Prostate gland (tissue), 2 donors: ENCODE results near the gene DECR2. TPM values are rescaled to one million over a fixed set of nuclear protein-coding genes. Genes with fewer than 3 reads are reported as not detected.

Experiments used
- small RNA-seq, 2 donors: library from RNA; depleted of rRNA; stranded (forward); fragments of <200 nt; gene quantifications; one replicate each; pipeline ENCODE3, GENCODE V24; 2016
- total RNA-seq, 2 donors: library from RNA; depleted of rRNA; stranded (reverse); fragments of >200 nt; gene quantifications; one replicate each; pipeline ENCODE4 v1.1.0, GENCODE V29; 2016

Gene DECR2
- total RNA-seq, 2 donors from 2014 or later: 23.7 to 38.5 TPM

Small RNAs within 50 kb of the gene (small RNA-seq; reads per million reads assigned to genes)
- gene RF00019: 0 reads per million in 2 donors

Other genes with a start within 250 kb of the DECR2 start
- not detected for gene HBZ, start 249.2 kb upstream of the DECR2 start, total RNA-seq
- gene HBM, start 235.9 kb upstream of the DECR2 start, total RNA-seq: not detected
- gene HBA2, start 229.0 kb upstream of the DECR2 start, total RNA-seq: 10 to 100 TPM in 1 of 2 donors, 1 to 10 TPM in 1; 7.4 to 15.5 TPM
- 10 to 100 TPM in 1 of 2 donors, not detected in 1; 43.4 TPM for gene HBA1, start 225.2 kb upstream of the DECR2 start, total RNA-seq
- gene HBQ1, start 221.4 kb upstream of the DECR2 start, total RNA-seq: not detected
- gene LUC7L, start 172.4 kb upstream of the DECR2 start, total RNA-seq: 100 to 1,000 TPM in 1 of 2 donors, 10 to 100 TPM in 1; 55.1 to 108 TPM
- 100 to 1,000 TPM in 1 of 2 donors, 10 to 100 TPM in 1; 83.8 to 114 TPM for gene FAM234A, start 167.1 kb upstream of the DECR2 start, total RNA-seq
- gene RGS11, start 125.9 kb upstream of the DECR2 start, total RNA-seq: 1 to 10 TPM; 2.3 to 5.9 TPM
- gene ARHGDIG, start 121.3 kb upstream of the DECR2 start, total RNA-seq: 1 to 10 TPM in 1 of 2 donors, under 1 TPM in 1; 0.41 to 7.0 TPM
- gene PDIA2, start 118.7 kb upstream of the DECR2 start, total RNA-seq: 1 to 10 TPM in 1 of 2 donors, not detected in 1; 2.1 TPM
- gene AXIN1, start 49.2 kb upstream of the DECR2 start, total RNA-seq: 10 to 100 TPM; 31.2 to 35.2 TPM
- gene MRPL28, start 31.3 kb upstream of the DECR2 start, total RNA-seq: 10 to 100 TPM; 83.4 to 84.3 TPM
- 100 to 1,000 TPM in 1 of 2 donors, 10 to 100 TPM in 1; 36.8 to 207 TPM for gene PGAP6, start 19.9 kb upstream of the DECR2 start, total RNA-seq
- gene NME4, start 4.7 kb upstream of the DECR2 start, total RNA-seq: 100 to 1,000 TPM; 137 to 185 TPM
- 10 to 100 TPM; 33.2 to 93.2 TPM for gene RAB11FIP3, start 23.8 kb downstream of the DECR2 start, total RNA-seq
- gene CAPN15, start 125.8 kb downstream of the DECR2 start, total RNA-seq: 10 to 100 TPM; 59.7 to 80.7 TPM
- 1 to 10 TPM in 1 of 2 donors, not detected in 1; 5.1 TPM for gene PRR35, start 158.5 kb downstream of the DECR2 start, total RNA-seq
- gene NHLRC4, start 165.1 kb downstream of the DECR2 start, total RNA-seq: 1 to 10 TPM; 2.9 to 6.2 TPM
- 10 to 100 TPM; 70.1 to 85.8 TPM for gene PIGQ, start 168.1 kb downstream of the DECR2 start, total RNA-seq
- 10 to 100 TPM; 41.8 to 68.0 TPM for gene RAB40C, start 188.2 kb downstream of the DECR2 start, total RNA-seq
- 1 to 10 TPM; 1.5 to 1.9 TPM for gene WFIKKN1, start 229.1 kb downstream of the DECR2 start, total RNA-seq
- 100 to 1,000 TPM; 179 to 207 TPM for gene METTL26, start 234.4 kb downstream of the DECR2 start, total RNA-seq
- gene MCRIP2, start 239.9 kb downstream of the DECR2 start, total RNA-seq: 10 to 100 TPM; 59.5 to 61.6 TPM
- gene WDR90, start 247.5 kb downstream of the DECR2 start, total RNA-seq: 10 to 100 TPM; 36.8 to 60.4 TPM